HG02571 (cell line): ENCODE measurements around the gene TRIM62.

ENCODE experiments used
- ATAC-seq: cut with Tn5 transposase; IDR thresholded peaks from one replicate; pipeline ENCODE4 v1.9.1; 2021; ENCODE audit warnings: mild to moderate bottlenecking, moderate library complexity; ENCODE audit not compliant: unreplicated experiment

The TRIM62 gene

GRCh38 chr1:33180911-33181890, 642 bp downstream of the TRIM62 start:
- ATAC-seq, result peak; percentile 69

GRCh38 chr1:33180226-33180910, 1.5 kb downstream of the TRIM62 start:
- ATAC-seq, result no peak

- ATAC-seq, result no peak
These were observed 2.9 kb downstream of the TRIM62 start for GRCh38 chr1:33178836-33179439.

- ATAC-seq, result no peak
These were observed 3.8 kb downstream of the TRIM62 start for GRCh38 chr1:33177996-33178540.

GRCh38 chr1:33176887-33177286, 5.0 kb downstream of the TRIM62 start:
- ATAC-seq, result no peak

- ATAC-seq, result no peak
These were observed 5.4 kb downstream of the TRIM62 start for GRCh38 chr1:33176362-33176850.

- ATAC-seq, result no peak
These were observed 6.0 kb downstream of the TRIM62 start for GRCh38 chr1:33175865-33176264.

- no peak for ATAC-seq
These were observed 8.8 kb downstream of the TRIM62 start for GRCh38 chr1:33173091-33173490.

- no peak for ATAC-seq
These were observed 9.6 kb downstream of the TRIM62 start for GRCh38 chr1:33171977-33172813.

GRCh38 chr1:33170351-33171274, 11.2 kb downstream of the TRIM62 start:
- no peak for ATAC-seq

GRCh38 chr1:33169290-33170055, 12.4 kb downstream of the TRIM62 start:
- ATAC-seq, result no peak

GRCh38 chr1:33168556-33169289, 13.1 kb downstream of the TRIM62 start:
- no peak for ATAC-seq

GRCh38 chr1:33167650-33168447, 14.0 kb downstream of the TRIM62 start:
- ATAC-seq, result no peak

GRCh38 chr1:33165809-33166208, 16.0 kb downstream of the TRIM62 start:
- no peak for ATAC-seq

GRCh38 chr1:33165209-33165608, 16.6 kb downstream of the TRIM62 start:
- ATAC-seq, result no peak

- no peak for ATAC-seq
These were observed 18.0 kb downstream of the TRIM62 start for GRCh38 chr1:33163621-33164519.
